HG03521 (cell line): Measurements from ENCODE around the gene CDCP2.
"Not testable (repeated sequence)": the region's sequence is repeated elsewhere in the genome, so short reads cannot be mapped to it uniquely, and the experiment has no call there.

Source experiments
- ATAC-seq: cut with Tn5 transposase; IDR thresholded peaks from one replicate; pipeline ENCODE4 v1.9.1; 2021; ENCODE audit warnings: mild to moderate bottlenecking, moderate library complexity; ENCODE audit not compliant: unreplicated experiment

Gene CDCP2

DNA sequence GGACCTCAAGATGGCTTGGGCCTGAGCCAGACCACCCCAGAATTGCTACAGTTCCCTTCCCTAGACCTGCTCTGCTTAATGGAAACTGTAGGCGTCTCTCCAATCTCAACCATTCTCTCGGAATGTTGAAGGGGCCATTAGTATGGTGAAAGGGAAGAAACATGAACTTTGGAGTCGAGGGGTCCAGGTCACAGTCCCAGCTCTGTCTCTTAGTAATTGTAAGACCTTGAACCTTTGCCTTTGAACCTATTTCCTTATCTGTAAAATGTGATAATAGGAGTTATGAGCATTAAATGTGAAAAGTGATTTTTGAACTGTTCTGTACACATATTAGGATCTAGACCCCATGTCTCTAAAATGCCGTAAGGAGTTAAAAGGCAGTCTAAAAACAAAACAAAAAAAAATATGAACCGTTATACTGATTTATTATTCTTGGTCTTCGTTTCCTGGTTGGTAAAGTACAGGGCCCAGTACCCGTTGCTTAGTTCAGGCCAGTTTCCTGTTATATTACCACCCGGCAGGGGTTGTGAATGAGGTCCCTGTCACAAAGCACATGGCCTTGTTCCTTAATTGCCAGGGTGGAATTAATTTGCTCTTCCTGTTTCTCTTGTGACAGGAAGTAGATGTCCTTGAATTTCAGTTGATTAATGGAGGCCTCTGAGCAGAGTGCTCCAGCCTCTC, 57.1 kb downstream of the CDCP2 start:
- no peak for ATAC-seq

DNA sequence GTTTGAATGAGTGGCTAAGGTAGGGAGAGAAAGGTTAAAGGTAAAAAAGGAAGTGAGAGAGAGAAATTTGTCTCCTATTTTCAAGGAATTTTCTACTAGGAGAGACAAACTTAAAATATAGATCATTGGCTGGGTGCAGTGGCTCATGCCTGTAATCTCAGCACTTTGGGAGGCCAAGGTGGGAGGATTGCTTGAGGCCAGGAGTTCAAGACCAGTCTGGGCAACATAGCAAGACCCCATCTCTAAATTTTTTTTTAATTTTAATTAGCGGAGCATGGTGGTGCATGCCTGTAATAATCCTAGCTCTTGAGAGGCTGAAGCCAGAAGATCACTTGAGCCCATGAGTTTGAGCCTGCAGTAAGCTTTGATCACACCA, 58.1 kb downstream of the CDCP2 start:
- not testable (repeated sequence) for ATAC-seq

DNA sequence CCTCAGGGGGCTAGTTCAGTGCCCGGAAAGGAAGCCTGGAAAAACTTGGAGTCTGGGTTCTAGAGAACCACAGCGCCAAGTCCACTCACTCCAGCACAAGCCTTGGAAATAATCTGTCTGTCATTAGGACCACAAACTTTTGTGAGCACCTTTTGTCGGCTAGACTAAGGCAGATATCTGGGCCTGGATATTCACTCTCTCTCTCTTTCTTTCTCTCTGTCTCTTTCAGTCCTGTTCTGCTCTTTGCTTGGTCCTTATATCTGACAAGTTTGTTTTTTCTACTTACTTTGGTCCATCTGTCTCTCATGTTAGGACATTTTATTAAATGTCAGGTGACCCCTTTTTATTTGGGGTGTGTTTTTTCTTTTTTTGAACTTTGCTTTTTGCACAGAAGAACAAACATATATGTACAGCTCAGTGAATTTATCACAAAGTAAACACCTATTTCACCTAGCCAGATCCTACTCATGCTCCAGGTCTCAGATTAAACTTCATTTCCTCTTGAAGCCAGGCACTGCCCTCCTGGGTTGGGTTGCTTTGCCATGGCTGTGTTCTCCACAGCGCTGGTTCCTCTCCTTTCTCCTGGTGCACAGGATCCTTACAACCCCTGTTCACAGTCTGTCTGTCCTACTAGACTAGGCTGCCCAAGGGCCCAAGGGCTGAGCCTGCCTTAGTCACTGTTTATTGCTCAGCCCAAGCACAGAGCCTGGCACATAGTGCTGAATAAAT, 58.6 kb downstream of the CDCP2 start:
- ATAC-seq = no peak

DNA sequence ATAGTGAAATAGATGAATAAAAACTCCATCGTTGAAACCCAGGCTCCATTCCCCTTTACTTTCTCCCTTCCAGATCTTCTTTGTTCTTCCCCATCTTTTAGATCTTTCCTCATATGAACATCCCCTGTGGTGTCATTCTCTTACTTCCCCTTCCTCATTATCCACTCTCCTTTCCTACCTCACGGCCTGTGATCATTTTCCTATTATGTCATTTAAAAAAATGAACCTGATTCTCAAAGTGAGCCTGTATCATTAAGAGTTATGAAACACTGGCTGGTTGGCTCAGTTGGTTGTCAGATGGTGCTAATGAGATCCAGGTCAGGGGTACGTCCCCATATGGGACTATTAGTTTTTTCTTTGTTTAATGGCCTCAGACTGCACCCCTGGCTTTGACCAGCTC, 61.1 kb downstream of the CDCP2 start:
- ATAC-seq = no peak

DNA sequence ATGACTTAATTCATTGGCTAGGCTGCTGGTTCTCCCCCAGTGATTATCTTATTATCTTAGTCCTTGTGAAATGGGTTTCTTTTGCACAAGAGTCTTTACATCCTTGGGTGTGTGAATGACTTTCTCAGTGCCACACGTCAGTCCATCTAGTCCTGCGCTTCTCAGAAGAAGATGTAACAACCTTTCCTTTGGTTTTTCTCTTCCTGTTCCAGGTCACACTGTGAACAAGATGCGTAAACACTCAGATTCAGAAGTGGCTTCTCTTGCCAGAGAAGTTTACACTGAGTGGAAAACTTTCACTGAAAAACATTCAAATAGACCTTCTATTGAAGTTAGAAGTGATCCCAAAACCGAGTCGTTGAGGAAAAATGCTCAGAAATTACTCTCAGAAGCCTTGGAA, 64.4 kb downstream of the CDCP2 start:
- ATAC-seq = no peak

DNA sequence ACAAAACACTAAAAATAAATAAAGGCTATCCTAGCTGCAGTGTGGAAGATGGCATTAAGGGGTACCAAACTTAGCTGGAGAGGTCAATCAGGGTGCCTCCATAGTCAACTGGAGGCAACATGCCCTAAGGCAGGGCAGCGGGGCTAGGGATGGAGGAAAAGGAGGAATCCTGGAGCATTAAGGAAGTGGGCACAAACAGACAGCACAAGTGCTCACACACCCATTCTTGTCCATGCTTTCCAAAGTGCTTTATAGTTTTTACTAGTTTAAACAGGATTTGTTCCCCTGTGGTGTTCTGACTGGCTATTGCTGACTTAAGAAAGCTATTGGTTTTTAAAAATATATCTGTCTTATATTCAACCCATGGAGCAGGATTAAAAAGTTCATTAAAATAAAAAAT, 66.0 kb downstream of the CDCP2 start:
- no peak for ATAC-seq

DNA sequence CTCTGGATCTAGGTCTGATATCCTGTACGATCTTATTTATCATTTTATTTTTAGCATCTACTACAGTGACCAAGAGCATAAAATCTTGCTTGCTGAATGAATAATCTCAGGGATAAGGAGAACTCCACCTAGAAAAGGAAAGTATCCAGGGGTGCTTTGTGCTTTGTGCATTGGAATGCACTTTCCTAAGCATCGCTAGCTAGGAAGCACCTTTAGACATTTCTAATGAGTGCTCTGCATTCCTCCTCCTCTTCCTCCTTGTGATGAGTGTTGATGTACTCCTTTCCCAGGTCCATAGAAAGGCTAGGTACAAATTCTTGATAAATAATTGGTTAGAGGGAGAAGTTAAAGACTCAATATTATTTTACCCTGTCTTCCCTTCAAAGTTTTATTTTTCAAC, 68.0 kb downstream of the CDCP2 start:
- ATAC-seq = no peak
